Epithelial cell of proximal tubule (primary cell): ENCODE data around the gene PRKACA. TPM values are rescaled to one million over a fixed set of nuclear protein-coding genes. Genes with fewer than 3 reads are reported as not detected.

ENCODE experiments used
- DNase-seq: peaks from one replicate; pipeline ENCODE4 v3.0.0-alpha.2; 2011; ENCODE audit warnings: low read depth
- H3K4me3 ChIP-seq: 2 replicates; pipeline ENCODE4 v1.5.1; 2011; ENCODE audit warnings: low read depth, mild to moderate bottlenecking, low read length
- total RNA-seq: library from RNA; depleted of rRNA; stranded (reverse); fragments of >200 nt; gene quantifications from 2 replicates; pipeline ENCODE4 v1.2.3, GENCODE V29; 2015
- TF ChIP-seq, protein P1 (sequence below): conservative IDR thresholded peaks from 2 replicates; pipeline ENCODE4 v1.5.1; 2012; ENCODE audit warnings: low read depth, mild to moderate bottlenecking, low read length

PRKACA gene
- total RNA-seq, 1 donor from 2014 or later: 40.8 TPM

DNA sequence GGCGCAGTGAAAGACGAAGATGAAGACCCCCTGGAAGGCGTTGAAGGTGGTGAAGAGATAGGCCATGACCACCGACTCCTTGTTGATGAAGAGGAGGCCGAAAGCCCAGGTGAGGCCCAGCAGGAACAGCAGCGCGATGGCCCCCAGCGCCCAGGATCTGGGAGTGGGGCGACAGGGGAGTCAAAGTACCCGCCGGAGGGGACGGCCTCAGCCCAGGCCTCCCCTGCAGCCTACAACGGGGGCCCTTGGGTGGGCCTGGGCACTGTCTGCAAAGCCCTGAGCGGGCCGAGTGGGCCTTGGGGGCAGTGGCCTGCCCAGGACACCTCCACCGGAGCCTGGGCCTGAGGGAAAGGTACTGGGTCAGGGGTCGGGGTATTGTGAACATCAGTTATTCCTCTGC lies 37.8 kb upstream of the PRKACA start:
- no peak overlapping the region for H3K4me3 ChIP-seq
- TF ChIP-seq, protein P1, sequence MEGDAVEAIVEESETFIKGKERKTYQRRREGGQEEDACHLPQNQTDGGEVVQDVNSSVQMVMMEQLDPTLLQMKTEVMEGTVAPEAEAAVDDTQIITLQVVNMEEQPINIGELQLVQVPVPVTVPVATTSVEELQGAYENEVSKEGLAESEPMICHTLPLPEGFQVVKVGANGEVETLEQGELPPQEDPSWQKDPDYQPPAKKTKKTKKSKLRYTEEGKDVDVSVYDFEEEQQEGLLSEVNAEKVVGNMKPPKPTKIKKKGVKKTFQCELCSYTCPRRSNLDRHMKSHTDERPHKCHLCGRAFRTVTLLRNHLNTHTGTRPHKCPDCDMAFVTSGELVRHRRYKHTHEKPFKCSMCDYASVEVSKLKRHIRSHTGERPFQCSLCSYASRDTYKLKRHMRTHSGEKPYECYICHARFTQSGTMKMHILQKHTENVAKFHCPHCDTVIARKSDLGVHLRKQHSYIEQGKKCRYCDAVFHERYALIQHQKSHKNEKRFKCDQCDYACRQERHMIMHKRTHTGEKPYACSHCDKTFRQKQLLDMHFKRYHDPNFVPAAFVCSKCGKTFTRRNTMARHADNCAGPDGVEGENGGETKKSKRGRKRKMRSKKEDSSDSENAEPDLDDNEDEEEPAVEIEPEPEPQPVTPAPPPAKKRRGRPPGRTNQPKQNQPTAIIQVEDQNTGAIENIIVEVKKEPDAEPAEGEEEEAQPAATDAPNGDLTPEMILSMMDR: no peak
- DNase-seq: no peak

DNA sequence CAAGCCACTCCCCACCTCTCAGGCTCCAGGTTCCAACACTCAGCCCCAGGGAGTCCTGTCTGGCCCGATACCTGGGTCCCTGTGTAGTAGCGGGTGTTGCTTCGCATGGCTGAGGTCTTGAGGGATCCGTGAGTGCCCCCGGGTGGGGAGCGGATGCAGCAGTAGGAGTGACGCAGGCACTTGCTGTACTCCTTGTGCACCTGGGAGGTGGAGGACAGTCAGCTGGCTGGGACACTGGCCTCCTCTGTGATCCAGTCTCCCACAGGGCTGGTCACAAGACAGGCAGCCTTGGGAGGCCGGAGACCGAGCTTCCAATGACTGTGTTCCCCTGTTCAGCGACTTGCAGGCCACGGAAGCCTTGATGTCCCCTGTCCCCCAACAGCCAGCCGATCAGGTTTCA lies 35.2 kb upstream of the PRKACA start:
- H3K4me3 ChIP-seq: no peak overlapping the region
- TF ChIP-seq, protein P1: no peak
- DNase-seq: no peak

DNA sequence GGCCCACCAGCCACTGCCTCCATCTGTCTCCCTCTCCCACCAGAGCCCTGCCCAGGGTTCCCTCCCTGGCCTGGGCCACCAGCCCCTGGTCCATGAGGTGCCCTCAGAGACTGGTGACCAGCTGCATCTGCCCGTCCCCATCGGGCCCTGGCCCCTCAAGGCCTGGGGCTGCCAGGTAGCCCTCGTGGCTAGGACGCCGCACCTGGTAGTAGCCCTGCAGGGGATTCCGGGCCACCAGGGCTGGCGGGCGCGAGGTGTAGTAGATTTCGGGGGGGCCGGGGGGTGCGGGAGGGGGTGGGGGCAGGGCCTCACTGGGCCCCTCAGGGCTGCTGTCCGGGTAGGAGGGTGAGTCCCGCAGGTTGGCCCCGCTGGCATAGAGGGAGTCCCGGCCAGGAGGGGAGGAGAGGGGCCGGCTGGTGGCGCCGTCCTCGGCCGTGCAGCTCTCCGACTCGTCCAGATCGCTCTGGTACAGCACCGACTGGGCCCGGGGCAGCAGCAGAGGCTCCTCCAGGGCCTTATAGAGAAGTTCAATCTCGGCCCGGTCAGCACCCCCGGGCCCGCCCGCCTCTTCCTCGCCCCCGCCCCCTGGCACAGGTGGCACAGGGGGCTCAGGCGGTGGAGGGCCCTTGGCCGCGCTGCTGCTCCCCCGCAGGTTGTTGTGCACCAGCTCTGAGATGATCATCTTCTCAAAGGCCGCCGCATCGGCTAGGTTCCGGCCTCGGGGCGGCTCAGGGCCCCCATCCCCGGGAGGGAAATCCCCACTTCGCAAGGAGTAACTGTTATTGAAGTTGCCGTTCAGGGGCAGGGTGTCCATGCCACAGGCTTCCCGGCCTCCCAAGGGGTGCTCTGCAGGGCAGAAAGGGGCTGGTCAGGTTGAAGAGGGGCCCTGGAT lies 33.5 kb upstream of the PRKACA start:
- TF ChIP-seq, protein P1: no peak
- DNase-seq: no peak
- no peak overlapping the region for H3K4me3 ChIP-seq

DNA sequence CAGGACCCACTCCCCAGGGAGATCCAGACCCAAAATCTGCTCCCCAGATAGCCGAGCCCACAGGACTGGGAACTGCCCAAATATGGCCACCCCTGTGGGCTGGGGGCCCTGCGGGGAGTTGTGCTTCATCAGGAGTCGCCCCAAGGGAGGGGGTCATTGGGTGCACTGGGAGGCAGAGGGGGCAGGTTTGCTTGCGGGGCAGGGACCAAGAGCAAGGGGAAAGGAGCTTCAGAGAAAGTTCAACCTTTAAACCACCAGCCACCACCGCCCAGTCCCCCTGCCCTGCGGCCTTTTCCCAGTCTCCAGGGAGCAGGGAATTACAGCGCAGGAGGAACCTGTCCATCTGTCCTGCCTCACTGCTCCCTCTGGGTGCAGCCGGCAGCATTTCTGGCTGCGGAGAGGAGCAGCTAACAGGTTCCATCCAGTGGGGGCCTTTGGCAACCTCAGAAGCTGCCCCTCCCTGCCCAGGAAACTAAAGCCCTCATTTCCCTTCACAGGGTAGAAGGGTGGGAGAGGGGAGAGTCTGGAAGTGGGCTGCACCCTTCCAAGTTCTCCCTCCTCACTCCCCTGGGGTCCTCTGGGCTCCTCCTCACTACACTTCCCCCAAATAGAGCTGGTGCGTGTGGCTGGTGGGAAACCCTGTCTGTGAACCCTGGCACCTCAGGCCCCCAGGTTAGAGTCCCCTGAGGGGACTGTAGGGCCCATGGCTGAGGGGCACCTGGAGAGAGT lies 32.6 kb upstream of the PRKACA start:
- DNase-seq: no peak
- TF ChIP-seq, protein P1: no peak
- H3K4me3 ChIP-seq: no peak overlapping the region

DNA sequence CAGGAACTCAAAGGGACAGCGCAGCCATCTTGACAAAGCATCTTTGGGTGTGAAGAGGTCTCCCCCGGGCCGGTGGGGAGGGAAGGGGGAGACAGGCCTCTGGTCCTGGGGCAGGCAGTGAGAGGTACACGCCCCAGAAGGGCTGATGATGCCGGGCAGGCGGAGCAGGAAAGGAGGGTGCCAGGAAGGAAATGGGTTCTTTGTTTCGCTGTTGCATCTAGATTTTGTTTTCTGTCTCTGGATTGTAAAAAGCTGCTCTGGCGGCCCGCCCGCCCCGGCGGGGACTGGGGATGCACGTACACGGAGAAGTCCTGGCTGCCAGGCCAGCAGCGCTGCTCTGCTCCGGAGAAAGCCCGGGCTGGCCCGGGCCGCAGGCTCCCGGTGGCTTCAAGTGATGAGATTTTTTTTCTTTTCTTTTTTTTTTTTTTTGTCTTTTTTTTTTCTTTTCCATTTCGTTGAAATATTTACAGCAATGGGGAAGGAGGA lies 32.0 kb upstream of the PRKACA start:
- H3K4me3 ChIP-seq: no peak overlapping the region
- DNase-seq: no peak
- TF ChIP-seq, protein P1: no peak

DNA sequence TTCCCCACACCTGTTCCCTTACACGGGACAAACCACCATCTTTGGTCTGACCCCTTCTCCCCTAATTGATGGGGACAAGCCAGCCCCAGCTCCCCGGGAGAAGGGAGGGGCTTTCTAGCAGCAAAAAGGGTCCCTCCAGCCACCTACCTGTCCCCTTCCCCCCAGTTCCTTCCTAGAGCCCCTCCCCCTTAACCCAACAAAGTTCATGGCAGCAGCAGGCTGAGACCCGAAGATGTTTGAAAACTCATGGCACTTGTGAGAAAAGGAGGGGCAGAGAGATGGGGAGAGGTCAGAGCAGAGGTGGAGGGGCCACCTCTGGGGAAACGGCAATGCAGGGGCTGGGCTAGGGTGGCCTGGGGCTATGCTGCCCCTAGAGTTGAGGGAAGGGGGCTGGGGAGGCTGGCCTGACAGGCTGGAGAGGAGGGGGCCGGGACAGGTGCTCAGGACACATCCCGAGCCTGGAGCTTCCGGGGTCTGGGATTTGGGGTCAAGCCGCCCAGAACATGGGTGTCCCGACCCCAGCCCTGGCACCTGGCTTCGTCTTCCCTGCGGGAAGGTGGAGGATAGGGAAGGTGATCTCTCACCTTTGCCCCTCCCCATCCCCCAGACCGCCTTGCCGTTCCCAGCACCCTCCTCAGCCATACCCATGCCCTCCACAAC lies 31.3 kb upstream of the PRKACA start:
- H3K4me3 ChIP-seq: no peak overlapping the region
- TF ChIP-seq, protein P1: no peak
- no peak for DNase-seq
